ENCODE measurements around the gene IFNL1.

GRCh38 chr19:39248806-39249205 lies 47.4 kb upstream of the IFNL1 start, which contains the start of gene IFNL4:
- TF ChIP-seq SIRT6 (IDR thresholded peaks at IDR 0.05; ENCODE audit: low read depth, low read length), result no peak
- TF ChIP-seq ZNF274 (IDR thresholded peaks at IDR 0.05; ENCODE audit: borderline replicate concordance, low read depth, low read length), result no peak
- TF ChIP-seq, protein P1, sequence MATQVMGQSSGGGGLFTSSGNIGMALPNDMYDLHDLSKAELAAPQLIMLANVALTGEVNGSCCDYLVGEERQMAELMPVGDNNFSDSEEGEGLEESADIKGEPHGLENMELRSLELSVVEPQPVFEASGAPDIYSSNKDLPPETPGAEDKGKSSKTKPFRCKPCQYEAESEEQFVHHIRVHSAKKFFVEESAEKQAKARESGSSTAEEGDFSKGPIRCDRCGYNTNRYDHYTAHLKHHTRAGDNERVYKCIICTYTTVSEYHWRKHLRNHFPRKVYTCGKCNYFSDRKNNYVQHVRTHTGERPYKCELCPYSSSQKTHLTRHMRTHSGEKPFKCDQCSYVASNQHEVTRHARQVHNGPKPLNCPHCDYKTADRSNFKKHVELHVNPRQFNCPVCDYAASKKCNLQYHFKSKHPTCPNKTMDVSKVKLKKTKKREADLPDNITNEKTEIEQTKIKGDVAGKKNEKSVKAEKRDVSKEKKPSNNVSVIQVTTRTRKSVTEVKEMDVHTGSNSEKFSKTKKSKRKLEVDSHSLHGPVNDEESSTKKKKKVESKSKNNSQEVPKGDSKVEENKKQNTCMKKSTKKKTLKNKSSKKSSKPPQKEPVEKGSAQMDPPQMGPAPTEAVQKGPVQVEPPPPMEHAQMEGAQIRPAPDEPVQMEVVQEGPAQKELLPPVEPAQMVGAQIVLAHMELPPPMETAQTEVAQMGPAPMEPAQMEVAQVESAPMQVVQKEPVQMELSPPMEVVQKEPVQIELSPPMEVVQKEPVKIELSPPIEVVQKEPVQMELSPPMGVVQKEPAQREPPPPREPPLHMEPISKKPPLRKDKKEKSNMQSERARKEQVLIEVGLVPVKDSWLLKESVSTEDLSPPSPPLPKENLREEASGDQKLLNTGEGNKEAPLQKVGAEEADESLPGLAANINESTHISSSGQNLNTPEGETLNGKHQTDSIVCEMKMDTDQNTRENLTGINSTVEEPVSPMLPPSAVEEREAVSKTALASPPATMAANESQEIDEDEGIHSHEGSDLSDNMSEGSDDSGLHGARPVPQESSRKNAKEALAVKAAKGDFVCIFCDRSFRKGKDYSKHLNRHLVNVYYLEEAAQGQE (IDR thresholded peaks at IDR 0.05; ENCODE audit: borderline replicate concordance), result no peak
- TF ChIP-seq, protein P1 (CRISPR knock-in tag; IDR thresholded peaks at IDR 0.05; ENCODE audit: low read depth), result no peak
- TF ChIP-seq SRSF9 (IDR thresholded peaks at IDR 0.05; ENCODE audit: borderline replicate concordance, low read depth, low read length), result no peak
- TF ChIP-seq, protein P2, sequence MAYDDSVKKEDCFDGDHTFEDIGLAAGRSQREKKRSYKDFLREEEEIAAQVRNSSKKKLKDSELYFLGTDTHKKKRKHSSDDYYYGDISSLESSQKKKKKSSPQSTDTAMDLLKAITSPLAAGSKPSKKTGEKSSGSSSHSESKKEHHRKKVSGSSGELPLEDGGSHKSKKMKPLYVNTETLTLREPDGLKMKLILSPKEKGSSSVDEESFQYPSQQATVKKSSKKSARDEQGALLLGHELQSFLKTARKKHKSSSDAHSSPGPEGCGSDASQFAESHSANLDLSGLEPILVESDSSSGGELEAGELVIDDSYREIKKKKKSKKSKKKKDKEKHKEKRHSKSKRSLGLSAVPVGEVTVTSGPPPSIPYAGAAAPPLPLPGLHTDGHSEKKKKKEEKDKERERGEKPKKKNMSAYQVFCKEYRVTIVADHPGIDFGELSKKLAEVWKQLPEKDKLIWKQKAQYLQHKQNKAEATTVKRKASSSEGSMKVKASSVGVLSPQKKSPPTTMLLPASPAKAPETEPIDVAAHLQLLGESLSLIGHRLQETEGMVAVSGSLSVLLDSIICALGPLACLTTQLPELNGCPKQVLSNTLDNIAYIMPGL (CRISPR knock-in tag; IDR thresholded peaks at IDR 0.05), result no peak
- TF ChIP-seq BRF1 (IDR thresholded peaks at IDR 0.05; ENCODE audit: borderline replicate concordance, extremely low read depth, insufficient read length), result no peak
- TF ChIP-seq JUNB (CRISPR knock-in tag; conservative IDR thresholded peaks at IDR 0.05), result no peak
